NCI-H1105 (cell line): ENCODE measurements around the gene DAPK3.

Experiments used
- DNase-seq: peaks from one replicate; lab custom pipeline; 2025; lab: John Stamatoyannopoulos, UW

Gene DAPK3

GRCh38 chr19:3910105-3910504, 60.8 kb downstream of the DAPK3 start:
- DNase-seq, result no peak
